Middle frontal gyrus (tissue), 1 donor: Measurements from ENCODE around the gene EIPR1.
"Not testable (repeated sequence)": the region's sequence is repeated elsewhere in the genome, so short reads cannot be mapped to it uniquely, and the experiment has no call there.

Experiments
- DNase-seq: peaks from one replicate; pipeline ENCODE4 v3.0.0-alpha.2; 2015; ENCODE audit warnings: low spot score; ENCODE audit errors: extremely low spot score

Gene EIPR1

GRCh38 chr2:3289526-3289925 is 88.1 kb downstream of the EIPR1 start:
- DNase-seq = no peak

DNA sequence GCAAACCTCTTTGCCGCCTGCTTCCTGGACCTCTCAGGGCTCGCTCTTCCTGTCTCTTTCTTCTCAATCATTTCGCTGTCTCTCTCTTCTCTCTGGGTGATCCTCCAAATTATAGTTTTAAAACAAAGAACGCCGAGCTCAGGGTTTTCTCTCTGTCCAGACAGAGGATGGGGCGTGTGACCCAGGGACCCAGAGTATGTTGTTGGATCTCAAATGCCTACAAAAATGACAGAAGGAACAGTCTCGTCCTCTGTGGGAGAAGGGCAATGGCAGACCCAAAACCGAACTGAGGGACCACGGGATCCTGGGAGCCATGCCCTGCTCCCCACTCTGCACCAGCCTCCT is 88.5 kb downstream of the EIPR1 start:
- DNase-seq = no peak

GRCh38 chr2:3288470-3289170 is 89.0 kb downstream of the EIPR1 start:
- no peak for DNase-seq

DNA sequence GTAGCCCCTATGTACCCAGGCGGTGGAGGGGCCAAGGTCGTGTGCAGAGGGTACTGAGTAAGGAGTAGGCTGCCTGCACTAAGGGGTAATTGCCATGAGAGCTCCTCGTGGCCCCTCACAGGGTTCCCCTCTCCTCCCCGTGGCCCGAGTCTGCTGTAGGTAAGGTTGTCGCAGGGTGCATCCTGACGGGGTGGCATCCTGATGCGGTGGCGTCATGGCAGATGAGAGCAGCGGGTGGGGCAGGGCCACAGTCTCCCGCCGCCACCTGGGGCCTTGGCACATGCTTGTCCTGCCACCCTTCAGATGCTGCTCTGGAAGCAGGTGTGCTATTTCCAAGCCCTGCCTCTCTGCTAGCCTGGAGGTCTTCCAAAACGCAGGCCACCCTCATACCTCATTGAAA is 89.7 kb downstream of the EIPR1 start:
- DNase-seq = no peak

GRCh38 chr2:3286646-3287036 is 91.0 kb downstream of the EIPR1 start:
- DNase-seq = not testable (repeated sequence)

- DNase-seq = no peak
Measured at GRCh38 chr2:3285901-3286645, 91.5 kb downstream of the EIPR1 start.

DNA sequence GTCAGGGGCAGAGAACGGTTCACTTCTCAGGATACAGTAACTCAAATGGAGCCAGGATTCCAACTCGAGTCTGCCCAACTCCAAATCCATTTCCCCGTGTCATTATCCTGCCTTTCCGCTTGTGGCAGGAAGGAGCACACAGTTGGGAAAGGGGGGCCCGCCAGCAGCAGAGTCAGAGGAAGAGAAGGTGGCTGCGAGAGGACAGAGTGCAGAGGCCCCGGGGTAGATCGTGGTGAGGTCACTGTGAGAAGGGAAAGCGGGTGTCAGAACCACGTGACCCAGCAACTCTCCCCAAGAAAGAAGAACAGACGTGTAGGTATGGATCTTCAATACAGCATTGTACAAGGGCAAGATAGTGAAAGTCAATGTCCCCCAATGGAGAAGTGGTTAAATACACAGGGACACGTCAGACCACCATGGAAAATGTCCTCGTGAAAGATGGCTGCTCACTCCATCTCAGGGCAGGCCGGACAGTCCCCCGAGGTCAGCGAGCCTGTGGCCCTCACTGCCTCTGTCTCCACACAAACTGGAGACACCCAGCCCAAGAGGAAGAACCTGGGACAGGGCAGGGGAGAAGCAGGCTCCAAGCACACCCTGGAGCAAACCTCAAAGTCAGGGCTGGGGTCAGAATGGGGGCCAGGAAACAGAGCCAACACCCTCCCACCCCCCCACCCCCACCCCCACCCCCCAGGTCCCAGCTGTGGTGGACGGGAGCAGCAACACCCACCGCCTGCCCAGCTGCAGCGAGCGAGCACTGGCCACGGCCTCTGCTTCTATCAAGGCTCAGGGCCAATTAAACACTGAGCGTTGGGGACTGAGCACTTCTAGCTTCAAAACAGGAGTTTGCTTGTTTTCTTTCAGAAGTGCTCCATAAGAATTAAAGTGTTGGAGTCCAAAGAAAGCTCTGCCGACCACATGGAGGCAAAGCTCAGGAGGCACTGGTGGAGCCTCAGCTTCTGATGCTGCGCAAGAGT is 92.7 kb downstream of the EIPR1 start:
- DNase-seq = no peak

DNA sequence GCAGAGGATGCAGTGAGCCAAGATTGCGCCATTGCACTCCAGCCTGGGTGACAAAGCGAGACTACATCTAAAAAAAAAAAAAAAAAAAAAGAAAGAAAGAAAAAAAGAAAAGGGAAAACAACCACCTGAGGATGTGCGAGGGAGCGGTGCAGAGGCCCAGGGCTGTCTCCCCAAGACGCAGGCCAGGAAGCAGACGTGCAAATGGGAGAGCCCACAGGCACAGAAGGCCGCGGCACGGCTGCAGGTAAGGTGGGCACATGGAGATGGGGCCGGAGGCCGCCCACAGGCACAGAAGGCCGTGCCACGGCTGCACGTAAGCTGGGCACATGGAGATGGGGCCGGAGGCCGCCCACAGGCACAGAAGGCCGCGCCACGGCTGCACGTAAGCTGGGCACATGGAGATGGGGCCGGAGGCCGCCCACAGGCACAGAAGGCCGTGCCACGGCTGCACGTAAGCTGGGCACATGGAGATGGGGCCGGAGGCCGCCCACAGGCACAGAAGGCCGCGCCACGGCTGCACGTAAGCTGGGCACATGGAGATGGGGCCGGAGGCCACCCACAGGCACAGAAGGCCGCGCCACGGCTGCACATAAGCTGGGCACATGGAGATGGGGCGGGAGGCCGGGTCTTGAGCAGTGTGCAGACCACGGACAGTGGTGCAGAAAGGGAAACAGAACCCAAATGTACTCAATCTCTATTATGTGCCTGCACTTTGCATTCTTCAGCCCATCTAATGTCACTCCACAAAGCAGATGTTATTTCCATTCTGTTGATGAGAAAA is 93.6 kb downstream of the EIPR1 start:
- DNase-seq = not testable (repeated sequence)

DNA sequence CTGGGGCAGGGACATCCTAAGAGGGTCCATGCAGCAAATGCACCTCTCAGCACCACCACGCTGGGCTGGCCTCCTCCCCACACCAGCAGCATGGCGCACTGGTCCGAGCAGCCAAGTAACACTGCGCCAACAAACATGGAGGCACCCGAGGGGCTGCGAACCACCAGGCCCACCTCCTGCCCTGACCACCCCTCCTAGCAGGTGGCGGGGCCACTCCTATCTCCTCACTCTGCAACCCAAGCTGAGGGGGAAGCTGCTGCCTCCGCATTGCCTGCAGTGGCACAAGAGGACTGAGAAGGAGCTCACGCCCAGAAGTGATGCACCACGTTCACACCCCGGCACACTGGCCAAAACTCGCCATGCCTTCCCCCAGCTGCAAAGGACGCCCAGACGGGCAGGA is 94.4 kb downstream of the EIPR1 start:
- no peak for DNase-seq

- DNase-seq = peak; percentile 63
Measured at GRCh38 chr2:3282056-3282998, 95.3 kb downstream of the EIPR1 start.

GRCh38 chr2:3280683-3281520 is 96.7 kb downstream of the EIPR1 start:
- DNase-seq = no peak

DNA sequence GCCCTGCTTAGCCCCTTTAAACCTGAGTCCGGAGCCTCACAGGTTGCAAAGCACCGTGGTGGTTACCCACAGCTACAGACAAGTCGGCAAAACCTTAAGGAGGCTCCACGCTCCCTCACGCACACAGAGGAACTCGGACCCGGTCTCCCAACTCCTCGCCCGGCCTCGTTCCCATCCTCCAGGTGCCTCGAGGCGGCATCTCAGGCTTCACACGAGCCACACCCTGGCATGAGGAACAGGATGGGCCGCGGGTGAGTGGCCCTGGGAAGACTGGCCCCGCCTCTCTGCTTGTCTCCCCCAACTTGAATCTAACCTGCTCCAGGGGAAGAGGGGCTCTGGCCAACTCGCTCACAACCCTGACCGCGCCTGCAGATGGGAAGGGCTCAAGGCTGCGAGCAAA is 97.4 kb downstream of the EIPR1 start:
- DNase-seq = no peak

GRCh38 chr2:3279236-3279960 is 98.2 kb downstream of the EIPR1 start:
- DNase-seq = no peak

DNA sequence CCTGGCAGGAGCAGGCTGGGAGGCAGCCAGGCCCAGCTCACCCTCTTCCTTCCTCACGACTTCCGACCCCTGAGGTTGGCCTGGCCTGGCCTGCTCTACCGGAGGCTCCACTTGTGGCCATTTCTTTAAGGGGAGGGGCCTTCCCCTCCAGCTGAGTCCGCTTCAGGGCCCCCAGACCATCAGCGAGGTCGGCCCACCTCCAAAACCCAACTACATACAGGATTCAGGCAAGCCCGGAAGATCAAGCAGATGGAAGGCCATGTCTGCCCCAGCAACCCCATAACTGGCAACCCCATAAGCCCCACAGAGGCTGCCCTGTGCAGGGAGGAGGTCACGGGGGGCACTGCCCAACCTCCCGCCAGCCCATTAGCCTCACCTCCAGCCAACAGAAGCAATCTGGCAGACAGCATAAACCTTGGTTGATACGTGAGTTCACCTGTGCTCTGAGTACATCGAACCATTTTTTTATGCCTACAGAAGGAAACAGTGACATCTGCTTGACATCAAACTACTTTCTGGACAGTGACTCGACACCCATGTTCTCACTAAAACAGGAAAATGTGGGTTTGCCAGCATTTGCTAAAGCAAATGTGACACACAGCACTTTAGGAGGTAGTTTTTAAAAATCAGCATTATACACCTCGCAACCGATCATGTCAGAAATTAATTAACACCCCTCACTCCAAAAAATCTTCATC is 98.9 kb downstream of the EIPR1 start:
- no peak for DNase-seq

DNA sequence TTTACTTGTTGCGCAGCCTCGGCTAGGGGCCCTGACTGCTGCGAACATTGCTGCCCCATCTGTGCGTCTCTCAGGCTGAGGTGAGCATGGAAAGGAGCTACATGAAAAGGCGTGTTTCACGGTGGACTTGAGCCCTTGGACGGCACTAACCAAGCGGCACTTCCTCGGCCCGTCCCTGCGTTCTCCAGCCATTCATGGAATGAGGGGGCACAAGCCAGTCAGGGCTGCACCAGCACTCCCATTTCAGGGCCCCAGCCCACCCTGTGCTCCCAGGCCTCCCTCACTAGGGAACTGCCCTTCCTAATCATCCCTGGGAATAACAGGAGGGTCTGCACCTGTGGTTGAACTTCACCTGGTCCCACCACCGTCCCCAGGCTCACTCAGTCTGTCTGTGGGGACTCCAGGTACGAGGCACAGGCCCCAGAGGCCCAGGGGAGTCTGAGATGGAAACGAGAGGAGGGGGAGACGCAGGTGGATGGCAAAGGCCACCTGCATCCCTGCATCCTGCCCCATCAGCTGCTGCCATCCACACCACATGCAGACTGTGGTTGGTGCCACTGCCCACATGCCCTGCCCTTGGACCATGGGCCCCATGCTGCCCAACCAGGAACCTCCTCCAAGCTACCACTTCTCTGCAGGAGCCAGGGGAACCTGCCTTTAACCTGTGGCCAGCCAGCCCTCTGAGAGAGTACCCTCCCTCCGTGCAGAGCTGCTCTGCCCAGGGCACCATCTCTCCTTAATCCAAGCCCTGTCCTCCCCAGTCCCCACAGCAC is 99.7 kb downstream of the EIPR1 start:
- DNase-seq = no peak

DNA sequence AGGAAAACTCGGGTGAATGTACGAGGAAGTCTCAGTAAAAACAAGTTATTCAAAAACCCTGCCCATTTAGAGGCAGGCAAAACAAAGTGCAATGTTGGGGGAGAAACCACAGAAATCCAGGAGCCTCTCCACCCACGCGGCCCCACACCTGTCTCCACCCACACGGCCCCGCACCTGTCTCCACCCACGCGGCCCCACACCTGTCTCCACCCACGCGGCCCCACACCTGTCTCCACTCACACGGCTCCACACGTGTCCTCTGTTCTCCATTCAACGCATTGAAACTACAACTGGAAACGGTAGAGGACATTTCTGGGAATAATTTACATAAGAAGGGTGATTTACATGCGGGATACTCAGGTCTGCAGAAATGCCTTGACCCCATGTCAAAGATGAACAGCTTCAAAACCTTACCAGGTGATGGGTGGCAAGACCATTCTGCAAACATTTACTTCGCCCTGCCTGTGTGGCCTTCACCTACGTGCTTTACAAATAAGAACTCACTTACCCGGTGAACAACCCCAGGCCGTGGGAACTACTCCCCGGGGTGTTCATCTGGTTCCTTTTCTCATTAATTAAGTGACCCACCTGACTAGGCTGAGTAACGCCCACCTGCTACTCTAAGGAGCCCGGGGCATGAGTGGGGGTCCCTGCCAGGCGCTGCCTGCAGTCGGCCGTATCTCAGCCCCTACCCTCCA is 100.4 kb downstream of the EIPR1 start:
- no peak for DNase-seq
